GM10847 (cell line): Measurements from ENCODE around the gene KRT37.

Experiments
- POLR2A ChIP-seq: IDR thresholded peaks from 2 replicates; pipeline ENCODE4 v1.6.1; 2011; ENCODE audit not compliant: insufficient read length; ENCODE audit errors: extremely low read depth

Gene KRT37

DNA sequence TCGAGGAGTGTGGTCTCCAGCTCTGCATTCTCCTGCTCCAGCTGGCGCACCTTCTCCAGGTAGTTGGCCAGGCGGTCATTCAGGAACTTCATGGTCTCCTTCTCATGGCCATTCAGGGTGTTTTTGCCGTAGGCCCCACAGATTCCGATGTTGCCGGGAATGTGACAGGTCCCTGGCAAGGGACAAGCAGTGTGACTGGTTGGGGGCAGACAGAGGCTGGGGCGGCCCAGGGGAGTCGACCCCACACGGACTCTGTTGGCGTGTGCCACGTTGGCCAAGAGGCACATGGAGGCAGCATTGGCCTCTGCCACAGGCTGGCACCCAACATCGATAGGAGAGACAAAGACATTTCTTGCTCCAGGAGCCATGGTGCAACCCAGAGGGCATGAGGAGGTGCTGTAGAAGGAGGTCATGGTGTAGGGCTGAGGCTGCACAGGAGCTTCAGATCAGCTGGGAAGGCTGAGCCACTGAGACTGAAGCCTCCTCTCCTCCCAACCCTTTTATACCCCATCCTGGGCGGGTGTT lies at the start of gene KRT37:
Gene KRT37 (minus strand): TSS at position 475 of the 525 bp plus-strand sequence. CDS start 62 bp downstream, at position 413.
- no peak for TF ChIP-seq POLR2A

DNA sequence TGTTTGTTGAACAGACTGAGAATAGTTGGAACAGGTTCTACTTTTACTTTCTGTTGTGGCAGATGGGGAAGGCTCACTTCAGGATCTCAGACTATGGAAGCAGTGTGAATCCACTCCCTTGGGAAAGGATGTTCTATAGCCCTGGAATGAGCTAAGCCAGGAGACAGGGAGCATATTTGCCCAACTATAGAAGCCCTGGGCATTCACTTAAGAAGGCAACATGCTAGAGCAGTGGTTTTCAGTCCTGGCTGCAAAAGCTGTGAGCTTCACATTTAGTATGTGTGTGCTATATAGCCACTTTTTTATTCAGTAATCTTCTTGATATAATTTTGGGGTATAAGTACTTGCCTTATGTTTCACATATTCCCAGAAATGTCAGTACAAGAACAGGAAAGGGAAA lies 44.0 kb upstream of the KRT37 start:
- TF ChIP-seq POLR2A: no peak

GRCh38 chr17:41467561-41467960 lies 43.2 kb upstream of the KRT37 start:
- TF ChIP-seq POLR2A: no peak

- no peak for TF ChIP-seq POLR2A
These were observed 42.6 kb upstream of the KRT37 start, which contains the start of gene KRT32 for GRCh38 chr17:41466988-41467387. TSS of gene KRT32 (minus strand) at chr17:41467386. CDS start at chr17:41467325, 61 bp downstream.

GRCh38 chr17:41464682-41465081 lies 40.3 kb upstream of the KRT37 start:
- TF ChIP-seq POLR2A: no peak

- TF ChIP-seq POLR2A: no peak
These were observed 39.8 kb upstream of the KRT37 start for GRCh38 chr17:41464173-41464572.

GRCh38 chr17:41463746-41464145 lies 39.4 kb upstream of the KRT37 start:
- TF ChIP-seq POLR2A: no peak

DNA sequence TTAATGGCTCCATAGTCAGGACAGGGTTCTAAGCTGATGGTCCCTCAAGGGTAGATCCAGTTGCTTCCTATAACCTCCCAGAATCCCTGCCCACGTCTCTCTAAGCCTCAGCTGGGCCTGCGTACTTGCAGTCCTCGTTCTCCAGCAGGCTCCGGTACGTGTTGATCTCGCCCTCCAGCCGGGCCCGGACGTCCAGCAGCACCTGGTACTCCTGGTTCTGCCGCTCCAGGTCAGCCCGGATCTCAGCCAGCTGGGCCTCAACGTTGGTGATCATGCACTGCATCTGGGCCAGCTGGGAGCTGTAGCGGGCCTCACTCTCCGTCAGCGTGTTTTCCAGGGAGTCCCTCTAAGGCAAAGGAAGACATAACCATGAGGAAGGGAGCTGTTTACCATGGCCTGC lies 38.3 kb upstream of the KRT37 start:
- no peak for TF ChIP-seq POLR2A

GRCh38 chr17:41457676-41458075 lies 33.3 kb upstream of the KRT37 start:
- TF ChIP-seq POLR2A: no peak

DNA sequence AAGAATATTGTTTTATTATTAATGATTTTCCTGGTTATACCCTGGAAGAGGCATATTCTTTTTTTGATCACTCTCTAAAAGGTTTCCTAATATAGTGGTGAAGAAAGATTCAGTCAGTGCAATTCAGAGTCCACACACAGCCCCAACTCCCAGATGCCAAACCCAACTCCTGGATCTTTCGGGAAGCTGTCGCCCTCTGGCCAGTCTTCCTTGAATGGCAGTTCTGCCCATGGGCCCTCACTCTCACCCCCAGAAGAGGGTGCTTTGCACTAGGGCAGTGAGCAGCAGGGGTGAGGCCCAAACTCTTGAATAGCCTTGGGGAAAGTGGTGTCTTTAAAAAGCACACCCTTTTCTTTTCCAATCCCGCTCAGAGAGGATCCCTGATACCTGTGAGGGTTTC lies 31.8 kb upstream of the KRT37 start:
- TF ChIP-seq POLR2A: no peak

DNA sequence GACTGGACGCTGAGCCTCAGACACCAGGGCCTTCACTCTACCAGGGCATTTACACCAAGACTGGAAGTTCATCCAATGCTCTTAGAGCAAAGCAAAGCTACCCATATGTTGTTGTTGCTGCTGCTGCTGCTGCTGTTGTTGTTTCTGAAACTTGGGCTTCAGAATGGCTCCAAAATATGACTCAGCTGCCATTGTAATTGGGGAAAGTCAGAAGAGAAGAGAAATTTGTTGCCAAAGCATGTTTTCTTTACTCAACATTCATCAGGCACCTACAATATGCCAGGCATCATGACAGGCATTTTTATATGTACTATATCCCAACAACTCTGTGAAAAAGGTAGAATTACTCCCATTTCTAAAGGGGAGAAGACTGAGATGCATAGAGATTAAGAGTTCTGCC lies 30.9 kb upstream of the KRT37 start:
- no peak for TF ChIP-seq POLR2A

DNA sequence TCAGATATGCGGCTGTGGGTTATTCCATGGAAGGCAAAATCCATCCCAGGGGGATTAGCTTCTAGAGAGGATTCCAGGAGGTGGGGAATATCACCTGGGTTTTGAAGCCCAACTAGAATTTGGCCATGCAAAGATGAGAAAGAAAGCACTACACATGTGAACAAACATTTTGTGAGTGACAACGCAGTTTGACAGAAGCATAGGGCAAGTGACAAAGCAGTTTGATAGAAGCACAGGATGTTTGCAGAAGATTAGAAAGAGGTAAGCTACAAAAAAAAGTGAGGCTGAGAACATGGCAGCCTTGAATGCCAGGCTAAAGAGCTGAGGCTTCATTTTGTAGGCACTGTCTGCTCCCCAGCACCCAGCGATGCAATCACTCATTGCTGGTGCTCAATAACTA lies 28.7 kb upstream of the KRT37 start:
- TF ChIP-seq POLR2A: no peak

GRCh38 chr17:41452281-41452680 lies 27.9 kb upstream of the KRT37 start:
- TF ChIP-seq POLR2A: no peak

DNA sequence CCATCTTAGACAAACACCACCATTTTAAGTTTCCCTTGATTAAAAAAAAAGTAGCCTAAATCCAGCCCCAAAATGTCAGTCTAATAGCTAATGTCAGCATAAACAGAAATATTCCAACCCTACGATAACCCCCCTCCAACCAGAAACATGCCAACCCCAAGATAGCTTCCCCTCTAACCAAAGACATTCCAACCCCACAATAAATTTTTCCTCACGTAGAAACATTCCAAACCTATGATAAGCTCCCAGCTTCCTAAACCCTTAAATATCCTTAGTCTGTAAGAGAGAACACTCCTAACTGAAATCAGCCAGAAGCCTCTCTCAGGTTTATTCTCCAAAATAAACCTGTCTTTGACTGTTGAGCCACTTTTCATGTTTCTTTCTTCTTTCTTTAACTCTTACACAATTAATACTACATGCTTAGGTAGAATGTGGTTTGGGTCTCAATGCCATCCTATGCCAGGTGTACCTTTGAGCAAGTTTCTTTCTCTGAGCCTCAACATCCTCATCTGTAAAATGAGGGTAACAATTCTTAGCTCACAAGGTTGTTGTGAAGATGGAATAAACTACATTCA lies 26.9 kb upstream of the KRT37 start:
- no peak for TF ChIP-seq POLR2A

DNA sequence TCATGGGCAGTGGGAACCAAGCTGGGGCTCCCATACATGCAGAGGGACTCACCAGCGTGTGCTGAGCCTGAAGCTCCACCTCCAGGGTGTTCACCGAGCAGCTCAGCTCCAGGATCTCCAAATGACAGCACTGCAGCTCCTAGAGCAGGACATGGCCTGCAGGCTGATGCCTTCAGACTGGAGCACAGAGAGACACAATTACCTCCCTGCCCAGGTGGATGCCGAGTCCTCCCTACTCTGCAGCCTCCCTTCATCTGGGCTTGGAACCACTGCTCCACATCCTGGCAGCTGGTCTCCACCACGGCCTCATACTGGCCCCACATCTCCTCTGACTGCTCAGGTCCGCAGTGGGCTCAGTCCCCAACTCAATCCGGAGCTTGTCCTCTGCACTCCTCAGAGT lies 24.6 kb upstream of the KRT37 start:
- TF ChIP-seq POLR2A: no peak

DNA sequence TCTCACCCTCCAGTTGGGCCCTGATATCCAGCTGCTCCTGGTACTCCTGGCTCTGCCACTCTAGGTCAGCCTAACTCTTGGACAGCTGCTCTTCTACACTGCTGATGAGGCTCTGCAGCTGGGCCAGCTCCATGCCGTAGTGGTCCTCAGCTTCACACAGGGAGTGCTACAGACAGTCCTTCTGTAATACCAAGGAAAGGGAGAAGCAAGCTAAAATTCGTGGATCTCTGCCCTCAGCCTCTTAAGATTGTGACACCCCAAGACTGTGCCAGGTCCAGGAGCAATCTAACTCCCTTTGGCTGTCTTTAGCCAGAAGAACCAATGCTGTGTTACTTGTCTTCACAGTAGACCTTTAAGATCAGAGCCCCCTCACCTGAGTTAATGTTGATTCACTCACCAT lies 24.1 kb upstream of the KRT37 start:
- TF ChIP-seq POLR2A: no peak

DNA sequence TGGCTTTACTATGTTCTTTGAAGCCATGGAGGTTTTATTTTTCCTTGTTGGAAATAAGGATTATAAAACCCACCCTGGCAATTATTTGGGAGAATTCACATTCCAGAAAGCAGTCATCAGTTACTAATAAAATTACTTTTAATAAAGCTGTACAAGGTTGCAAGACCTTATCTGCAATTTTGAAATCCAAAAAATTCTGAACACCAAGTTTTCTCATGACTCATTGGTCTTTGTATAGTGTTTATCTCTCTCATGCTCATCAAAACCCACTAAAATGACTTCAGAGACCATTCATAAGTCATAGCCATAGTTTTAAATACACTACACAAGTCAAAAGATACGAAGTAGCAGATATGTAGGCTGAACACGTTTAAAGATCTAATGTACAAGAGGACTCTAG lies 22.4 kb upstream of the KRT37 start:
- no peak for TF ChIP-seq POLR2A

DNA sequence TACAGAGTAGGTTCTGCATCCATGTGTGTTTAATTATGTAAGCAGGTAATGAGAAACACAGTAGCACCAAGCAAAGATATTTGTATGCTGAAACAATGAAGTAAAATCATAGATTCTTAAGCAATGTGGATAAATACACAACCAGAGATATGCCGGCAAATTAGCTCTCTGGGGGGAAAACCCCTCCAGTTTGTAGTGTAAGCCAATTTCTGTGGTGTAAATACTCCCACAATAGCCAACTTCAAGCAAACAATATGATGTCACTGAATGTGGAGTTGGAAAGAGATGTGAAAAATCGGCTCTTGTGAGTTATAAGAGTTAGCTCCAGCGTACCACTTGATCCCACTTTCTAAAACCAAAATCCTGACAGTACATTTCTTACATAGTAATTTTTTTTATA lies 20.3 kb upstream of the KRT37 start:
- no peak for TF ChIP-seq POLR2A

DNA sequence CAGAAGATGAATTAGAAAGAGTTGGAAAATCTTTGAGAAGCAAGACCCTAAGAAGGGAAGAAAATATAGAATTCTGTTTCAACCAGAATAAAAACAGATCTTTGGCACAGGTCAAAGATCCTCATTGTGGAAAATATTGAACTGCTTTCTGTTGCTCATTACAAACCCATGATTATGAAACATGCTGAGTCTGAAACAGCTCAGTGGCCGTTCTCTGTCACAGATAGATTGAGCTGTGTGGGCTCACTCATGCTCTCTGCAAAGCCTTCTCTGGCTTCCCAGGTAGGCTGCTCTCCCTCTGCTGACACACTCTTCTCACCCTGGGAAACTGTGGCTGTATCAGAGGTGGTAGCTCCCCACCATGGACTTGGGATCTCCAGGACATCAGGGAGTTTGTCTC lies 19.8 kb upstream of the KRT37 start:
- TF ChIP-seq POLR2A: no peak
